Measurements from ENCODE around the gene UBTD2.
A peak's percentile ranks its signal among the peaks of the same experiment; 100 is the strongest.
"Not testable (repeated sequence)": the region's sequence is repeated elsewhere in the genome, so short reads cannot be mapped to it uniquely, and the experiment has no call there.

Gene UBTD2

DNA sequence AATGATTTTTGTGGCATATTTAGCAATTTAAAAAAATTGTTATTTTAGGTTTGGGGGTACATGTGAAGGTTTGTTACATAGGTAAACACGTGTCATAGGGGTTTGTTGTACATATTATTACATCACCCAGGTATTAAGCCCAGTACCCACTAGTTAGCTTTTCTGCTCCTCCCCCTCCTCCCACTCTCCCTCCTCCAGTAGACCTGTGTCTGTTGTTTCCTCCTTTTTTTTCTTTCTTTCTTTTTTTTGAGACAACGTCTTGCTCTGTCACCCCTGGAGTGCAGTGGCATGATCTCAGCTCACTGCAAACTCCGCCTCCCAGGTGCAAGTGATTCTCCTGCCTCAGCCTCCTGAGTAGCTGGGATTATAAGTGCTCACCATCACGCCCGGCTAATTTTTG, 8.3 kb upstream of the UBTD2 start:
- not testable (repeated sequence) for DNase-seq

DNA sequence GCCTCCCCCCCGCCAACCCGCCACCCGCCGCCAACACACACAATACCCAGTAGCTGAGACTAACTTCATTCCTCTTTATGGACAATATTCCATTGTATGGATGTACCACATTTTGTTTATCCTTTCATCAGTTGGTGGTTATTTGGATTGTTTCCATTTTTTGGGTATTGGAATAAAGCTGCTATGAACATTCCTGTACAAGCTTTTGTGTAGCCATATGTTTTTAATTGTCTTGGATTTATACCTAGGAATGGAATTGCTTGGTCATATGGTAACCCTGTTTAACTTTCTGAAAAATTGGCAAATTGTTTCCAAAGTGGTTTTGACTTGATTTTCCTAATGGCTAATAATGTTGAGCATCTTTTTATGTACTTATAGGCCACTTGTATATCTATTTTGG, 4.9 kb upstream of the UBTD2 start:
- DNase-seq, result no peak

DNA sequence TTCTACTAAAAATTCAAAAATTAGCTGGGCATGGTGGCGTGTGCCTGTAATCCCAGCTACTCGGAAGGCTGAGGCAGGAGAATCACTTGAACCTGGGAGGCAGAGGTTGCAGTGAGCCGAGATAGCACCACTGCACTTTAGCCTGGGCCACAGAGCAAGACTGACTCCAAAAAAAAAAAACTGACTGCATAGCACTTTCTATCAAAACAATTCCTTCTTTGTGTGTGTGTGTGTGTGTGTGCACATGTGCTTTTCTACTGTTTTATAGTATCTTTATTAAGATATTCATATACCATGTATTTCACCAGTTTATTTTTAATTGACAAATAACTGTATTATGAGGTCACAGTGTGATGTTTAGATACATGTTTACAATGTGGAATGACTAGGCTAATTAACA, 3.6 kb upstream of the UBTD2 start:
- not testable (repeated sequence) for DNase-seq

DNA sequence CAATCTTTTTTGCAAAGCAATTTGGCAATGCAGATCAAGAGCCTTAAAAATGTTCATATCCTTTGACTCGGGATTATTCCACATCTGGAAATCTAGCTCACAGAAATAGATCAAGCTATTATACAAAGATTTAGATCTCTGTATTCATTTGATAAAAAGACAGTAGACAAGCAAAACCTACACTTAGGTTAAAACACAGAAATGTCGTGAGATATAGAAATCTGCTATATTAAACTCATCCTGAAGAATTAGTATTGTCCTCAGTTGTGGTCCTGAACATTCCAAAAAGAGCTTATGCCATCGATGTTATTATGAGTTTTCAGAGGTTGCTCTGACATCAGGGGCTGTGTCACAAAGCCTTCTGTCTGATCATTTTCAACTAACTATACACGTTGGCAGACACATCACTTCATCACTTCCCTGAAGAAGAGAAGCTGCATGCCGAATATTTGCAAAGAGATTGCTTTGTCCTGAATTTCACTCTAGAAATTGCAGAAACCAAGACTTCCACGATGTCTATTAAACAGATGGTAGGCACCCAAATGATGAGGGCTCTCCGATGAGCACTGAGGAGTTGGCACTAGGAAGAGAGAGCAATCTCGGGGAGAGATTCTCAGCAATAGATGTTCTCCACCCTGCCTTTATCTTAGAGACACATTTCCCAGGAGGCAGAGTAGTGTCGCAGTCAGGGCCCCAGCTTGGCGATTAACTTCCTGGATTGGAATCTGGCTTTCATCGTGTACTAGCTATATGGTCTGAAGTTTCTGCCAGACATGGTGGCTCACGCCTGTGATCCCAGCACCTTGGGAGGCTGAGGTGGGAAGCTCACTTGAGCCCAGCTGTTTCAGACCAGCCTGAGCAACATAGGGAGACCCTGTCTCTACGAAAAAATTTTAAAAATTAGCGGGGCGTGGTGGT, 1.9 kb upstream of the UBTD2 start:
- DNase-seq, result no peak

DNA sequence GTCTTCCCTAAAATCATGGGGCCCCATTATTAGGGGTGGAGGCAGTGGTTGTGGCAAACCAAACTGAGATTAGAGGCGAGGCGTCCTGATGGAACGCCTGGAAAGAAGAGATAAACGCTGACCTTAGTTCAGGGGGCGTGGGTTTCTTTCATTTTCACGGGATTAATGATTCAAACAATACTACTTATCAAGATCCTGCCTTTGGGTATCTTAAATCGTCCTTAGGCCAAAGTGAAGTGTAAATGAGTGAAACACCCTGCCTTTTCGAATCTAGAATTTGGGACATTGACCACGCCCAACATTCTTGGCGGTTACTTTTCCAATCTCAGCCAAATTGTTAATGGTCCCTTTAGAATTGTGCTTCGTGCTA, 1.0 kb upstream of the UBTD2 start:
- DNase-seq, result peak in 1 of 2 experiments; percentile 1

DNA sequence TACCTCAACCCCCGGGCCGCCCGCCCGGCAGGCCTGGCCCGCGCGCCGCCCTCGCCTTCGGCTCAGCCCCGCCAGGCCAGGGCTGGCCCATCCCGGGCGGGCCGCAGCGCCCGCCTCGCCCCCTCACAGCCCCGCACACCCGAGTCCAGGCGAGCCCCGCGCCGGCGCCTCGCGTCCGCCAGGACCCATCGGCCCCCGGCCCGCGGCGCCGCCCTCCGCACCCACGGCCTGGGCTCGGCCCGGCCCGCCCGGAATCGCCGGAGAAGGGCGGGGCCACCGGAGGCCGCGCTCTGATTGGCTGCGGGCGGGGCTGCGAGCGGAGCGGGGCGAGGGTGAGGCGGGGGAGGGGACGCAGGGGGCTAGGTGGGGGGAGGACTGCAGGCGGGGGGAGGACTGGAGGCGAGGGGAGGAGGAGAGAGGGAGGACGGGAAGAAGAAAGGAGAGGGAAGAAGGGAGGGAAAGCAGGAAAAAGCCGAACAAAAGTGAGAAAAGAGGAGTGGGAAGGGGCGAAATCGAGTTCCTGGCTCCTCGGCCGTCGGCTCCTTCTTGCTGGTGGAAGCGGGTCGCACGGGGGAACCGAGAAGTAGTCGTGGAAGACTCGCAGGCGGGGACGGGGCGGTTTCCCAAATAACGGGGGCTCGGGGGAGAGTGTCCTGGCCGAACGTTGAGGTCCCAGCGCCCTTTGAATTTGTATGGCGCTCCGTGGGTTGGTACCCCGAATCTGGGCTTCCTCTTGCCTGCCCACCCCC, 472 bp upstream of the UBTD2 start:
- peak; percentile 76 to 82 for DNase-seq

DNA sequence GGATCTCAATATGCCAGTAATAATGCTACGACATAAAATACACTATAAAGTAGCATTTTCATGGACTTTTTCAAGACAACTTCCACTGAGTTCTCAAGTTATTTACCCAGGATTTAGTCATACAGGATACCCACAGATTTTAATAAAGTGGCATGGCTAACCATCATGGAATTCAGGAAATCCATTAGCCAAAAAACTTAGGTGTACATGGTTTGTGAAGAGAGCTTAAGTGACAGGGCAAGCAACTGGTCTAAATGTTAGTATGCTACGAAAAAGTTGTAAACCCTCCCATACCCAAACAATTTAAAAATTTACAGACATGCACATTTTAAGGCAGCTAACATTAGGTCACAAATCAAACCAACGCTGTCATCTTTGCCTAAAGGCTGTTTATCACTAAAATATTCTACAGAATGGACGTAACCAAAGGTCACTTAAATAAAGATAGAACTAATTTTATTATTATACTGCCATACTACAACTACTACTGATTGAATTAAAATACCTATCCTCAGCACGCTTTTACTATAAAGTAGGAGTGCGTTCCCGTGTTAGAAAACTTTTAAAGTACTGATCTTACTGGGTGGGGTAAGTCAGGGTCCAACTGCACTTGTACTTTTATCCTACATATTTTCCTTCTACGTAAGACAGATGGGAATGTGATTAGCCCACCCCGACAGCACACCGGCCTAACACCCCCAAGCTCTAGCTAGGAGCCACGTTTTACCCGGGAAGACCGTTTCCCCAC, 1.1 kb downstream of the UBTD2 start:
- no peak for DNase-seq

DNA sequence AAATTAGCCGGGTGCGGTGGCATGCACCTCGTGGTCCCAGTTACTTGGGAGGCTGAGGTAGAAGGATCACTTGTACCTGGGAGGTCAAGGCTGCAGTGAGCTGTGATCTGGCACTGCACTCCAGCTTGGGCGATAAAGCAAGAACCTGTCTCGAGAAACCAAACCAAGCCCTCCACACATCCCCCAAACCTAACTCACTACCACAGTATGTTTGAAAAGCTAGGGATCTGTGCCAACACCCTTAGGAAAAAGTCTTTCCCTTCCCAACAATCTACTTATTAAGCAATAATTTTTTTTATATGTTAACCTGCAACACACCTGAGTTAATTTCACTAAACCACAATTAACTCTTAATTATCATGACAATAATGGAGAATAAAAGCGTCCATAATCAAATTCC, 2.2 kb downstream of the UBTD2 start:
- no peak for DNase-seq

DNA sequence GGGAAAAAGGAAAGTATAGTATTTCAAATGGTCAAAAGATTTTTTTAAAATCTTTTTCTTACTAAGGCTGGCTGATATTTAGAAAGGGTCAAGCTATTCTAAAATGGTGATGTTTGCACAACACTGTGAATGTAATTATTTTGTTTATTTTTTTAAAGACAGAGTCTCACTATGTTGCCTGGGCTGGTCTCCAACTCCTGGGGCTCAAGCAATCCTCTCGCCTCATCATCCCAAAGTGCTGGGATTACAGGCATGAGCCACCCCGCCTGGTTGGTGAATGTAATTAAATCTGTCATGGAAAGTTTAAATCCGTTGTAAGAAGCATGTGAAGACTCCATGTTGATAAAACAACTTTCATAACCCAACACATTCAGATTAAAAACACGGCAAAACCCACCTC, 2.6 kb downstream of the UBTD2 start:
- no peak for DNase-seq

DNA sequence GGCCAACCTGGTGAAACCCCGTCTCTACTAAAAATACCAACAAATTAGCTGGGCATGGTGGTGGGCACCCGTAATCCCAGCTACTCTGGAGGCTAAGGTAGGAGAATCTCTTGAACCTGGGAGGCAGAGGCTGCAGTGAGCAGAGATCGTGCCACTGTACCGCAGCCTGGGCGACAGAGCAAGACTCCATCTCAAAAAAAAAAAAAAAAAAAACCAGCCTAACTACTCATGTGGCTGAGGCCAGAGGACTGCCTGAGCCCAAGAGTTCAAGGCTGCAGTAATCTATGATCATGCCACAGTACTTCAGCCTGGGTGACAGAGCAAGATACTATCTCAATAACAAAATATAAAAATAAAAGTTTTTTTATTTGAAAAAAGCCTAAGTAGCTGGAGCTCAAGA, 3.2 kb downstream of the UBTD2 start:
- DNase-seq, result no peak

DNA sequence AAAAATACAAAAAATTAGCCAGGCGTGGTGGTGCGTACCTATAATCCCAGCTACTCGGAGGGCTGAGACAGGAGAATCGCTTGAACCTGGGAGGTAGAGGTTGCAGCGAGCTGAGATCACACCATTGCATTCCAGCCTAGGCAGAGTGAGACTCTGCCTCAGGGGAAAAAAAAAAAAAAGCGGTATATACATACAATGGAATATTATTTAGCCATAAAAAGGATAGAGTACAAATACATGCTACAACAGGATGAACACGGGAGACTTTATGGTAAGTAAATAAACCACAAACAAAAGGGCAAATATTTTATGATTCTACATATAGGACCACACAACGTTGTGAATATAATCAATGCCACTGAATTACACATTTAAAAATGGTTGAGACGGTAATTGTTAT, 5.2 kb downstream of the UBTD2 start:
- DNase-seq, result no peak

DNA sequence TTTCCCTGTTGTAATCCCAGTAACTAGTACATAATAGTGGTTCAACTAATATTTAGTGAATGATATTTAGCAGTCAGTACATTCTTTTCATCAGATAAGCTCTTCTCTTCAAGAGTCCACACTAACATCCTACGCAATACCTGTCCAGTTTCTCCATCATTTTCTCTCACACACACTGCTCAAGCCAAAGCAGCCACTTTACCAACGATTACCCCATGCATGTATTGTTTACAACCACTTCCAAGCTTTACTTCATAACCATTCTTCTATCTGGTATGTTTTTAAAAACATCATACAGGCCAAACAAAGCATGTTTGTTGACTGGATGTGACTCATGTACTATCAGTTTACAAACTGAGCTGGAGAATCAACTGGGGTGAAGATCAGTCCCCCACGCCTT, 7.3 kb downstream of the UBTD2 start:
- DNase-seq, result no peak

DNA sequence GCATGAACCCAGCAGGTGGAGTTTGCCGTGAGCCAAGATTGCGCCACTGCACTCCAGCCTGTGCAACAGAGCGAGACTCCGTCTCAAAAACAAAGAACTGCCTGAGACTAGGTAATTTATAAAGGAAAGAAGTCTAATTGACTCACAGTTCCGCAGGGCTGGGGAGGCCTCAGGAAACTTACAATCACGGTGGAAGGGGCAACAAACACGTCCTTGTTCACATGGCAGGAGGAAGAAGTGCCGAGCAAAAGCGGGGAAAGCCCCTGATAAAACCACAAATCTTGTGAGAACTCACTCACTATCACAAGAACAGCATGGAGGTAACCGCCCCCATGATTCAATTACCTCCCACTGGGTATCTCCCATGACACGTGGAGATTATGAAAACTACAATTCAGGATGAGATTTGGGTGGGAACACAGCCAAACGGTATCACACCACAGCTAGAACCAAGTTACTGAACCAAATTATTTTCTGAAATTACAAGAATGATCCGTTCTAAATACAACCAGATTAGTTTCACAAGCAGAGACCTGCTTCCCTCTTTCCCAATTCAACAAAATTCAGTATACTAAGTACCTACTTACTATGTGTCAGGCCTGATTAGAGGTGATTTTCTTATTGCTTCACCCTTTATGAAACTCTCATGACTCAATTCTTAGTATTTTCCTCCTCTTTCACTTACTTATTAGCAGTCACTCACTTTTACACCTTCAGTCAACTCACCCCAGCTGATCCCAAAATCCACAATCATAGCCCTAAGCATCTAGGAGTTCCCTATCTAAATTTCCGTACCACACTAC, 8.4 kb downstream of the UBTD2 start:
- DNase-seq, result peak; percentile 49 to 82

DNA sequence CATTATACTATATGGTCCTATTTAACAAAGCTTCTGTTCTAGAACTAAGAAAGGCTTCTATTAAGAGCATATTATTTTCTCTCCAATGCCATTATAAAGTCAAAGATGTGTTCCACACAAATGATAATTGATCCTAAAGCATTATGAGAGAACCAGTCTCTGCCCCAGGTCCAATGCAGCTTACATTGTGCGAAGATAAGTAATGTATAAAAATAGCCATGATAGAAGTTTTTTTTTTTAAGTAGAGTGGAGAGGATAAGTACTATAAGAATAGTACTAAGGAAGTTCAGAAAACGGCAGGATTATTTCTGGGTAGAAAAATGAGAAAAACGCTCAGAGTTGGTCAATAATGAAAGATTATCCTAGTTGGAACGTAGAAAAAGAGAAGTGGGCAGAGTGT, 15.6 kb downstream of the UBTD2 start:
- no peak for DNase-seq

DNA sequence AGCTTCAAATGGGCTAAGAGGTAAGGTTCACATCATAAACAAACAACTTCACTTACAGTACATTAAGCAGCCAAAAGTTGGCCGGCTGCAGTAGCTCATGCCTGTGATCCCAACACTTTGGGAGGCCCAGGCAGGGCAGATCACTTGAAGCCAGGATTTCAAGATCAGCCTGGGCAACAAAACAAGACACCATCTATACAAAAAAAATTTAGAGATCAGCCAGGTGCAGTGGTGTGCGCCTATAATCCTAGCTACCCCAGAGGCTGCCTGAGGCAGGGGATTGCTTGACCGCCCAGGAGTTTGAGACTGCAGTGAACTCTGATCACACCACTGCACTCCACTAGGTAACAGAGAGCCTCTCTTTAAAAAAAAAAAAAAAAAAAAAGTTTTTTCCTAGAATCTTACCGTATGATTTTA, 16.9 kb downstream of the UBTD2 start:
- DNase-seq, result no peak

DNA sequence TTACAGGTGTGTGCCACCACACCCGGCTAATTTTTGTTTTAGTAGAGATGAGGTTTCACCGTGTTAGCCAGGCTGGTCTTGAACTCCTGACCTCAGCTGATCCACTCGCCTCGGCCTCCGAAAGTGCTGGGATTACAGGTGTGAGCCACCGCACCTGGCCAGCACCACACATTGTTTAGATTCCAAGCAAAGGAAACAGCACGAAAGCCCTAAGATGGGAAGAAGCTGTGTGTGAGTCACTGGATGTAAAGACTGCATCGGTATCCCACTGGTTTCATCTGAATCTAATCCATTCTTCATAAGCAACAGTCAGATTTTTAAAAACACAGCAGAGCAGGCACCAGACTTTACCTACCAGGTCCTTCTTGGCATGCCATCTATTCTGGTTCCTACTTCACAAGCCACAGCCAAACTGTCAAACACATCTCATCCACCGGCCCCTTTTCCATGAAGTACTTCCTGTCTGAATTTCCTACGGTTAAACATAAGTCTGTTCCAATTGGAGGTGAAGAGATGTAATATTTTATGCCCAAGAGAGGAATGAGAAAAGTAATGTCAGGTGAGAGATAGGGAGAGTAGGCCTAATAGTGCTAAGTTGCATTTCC, 17.4 kb downstream of the UBTD2 start:
- DNase-seq, result no peak

DNA sequence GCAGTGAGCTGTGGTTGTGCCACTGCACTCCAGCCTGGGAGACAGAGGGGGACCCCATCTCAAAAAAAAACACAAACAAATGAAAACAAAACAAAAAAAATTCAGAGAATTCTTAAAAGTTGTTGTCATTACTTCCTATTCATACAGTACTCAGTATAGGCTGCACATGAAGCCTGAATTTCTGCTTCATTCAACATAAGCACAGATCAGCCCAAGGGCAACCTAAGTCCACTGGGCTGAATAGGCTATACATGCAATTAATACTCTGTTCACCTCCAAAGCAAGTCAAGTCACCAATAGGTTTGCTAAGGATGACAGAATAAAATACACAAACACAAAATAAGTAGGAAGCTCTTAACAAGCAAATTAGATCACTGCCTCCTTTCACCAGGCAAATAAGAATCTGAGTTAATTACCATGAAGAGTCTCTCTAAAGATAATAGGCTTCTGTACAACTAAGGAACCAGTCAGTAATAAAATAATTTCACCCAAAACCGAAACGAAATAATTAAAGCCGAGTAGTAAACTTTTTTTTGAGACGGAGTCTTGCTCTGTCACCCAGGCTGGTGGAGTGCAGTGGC, 18.7 kb downstream of the UBTD2 start:
- DNase-seq, result no peak

DNA sequence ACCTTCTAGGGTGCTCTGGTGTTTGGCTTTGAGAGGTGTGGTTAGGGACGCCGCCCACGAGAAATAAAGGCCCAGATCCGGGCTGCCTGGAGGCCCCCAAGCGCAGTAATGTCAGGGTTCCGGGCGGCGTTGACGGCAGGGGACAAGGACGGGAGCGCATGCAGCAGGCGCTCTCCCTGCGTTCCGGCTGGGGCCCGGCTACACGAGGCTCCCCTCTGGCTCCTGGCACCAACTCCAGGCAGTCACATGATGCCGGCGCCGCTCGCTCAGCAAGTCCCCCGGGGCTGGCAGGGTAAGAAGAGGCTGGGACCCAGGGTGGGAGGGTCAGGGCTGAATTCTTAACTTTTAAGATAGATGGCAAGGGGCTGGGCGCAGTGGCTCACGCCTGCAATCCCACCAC, 28.1 kb downstream of the UBTD2 start:
- DNase-seq, result no peak

DNA sequence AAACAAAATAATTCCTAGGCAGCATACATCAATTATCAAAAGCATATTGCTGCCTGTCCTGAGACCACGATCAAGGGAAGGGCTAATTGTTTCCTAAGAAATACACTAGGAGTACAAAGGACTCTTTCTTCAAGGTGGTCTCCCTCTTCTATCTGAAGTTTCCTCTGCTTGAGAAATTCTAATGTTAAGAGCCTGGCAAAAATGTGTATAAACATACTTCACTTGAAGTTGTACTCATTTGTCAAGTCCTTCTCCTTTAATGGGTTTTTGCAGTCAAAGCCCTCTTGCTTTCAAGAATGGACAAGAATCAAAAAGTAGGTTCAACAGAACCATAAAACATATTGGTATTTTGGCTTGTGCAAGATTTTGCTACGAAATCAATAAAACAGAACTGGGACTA, 31.1 kb downstream of the UBTD2 start:
- no peak for DNase-seq

DNA sequence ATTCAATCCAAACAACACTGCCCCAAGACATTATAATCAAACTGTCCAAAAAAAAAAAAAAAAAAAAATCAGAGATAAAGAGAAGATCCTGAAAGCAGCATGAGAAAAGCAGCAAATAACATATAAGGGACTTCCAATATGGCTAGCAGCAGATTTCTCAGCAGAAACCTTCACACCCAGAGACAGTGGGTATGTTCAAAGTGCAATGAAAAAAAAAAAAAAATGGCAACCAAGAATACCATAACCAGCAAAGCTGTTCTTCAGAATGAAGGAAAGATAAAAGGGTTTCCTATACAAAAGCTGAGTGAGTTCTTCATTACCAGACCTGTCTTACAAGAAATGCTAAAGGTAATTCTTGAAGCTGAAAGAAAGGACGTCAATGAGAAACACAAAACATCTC, 32.1 kb downstream of the UBTD2 start:
- DNase-seq, result no peak

DNA sequence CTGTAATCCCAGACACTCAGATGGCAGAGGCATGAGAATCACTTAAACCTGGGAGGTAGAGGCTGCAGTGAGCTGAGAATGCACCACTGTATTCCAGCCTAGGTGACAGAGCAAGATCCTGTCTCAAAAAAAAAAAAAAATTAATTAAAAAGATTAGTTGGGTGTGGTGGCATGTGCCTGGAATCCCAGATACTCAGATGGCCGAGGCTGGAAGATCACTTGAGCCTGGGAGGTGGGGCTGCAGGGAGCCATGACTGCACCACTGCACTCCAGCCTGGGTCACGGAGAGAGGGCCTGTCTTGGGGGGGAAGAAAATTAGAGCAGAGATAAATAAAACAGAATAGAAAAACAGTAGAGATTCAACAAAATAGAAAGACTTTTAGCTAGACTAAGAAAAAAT, 34.9 kb downstream of the UBTD2 start:
- DNase-seq, result no peak

DNA sequence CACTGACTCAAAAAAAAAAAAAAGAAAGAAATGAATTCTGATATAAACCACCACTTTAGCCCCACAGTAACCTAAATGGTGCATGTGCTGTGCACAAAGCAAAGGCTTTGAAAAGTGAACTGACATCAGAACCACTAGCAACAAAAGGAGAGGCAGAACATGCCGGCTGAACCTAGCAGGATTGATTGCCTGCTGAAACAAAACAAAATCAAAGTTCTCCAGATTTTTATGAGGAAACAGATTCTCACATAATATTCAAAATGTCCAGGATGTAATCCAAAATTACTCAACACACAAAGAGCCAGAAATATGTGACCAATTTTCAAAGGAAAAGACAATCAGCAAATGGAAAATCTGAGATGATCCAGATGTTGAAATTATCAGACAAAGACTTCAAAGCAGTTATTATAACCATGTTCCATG, 37.9 kb downstream of the UBTD2 start:
- no peak for DNase-seq

Measured in stimulated activated CD4-positive, alpha-beta T cell treated with anti-CD3 and anti-CD28 coated beads, Interleukin-4, amount 100 ng/mL, for 4 hours (primary cell).